ENCODE measurements around the gene KRTAP4-7.
"Not testable (repeated sequence)": the region's sequence is repeated elsewhere in the genome, so short reads cannot be mapped to it uniquely, and the experiment has no call there.

KRTAP4-7 gene

DNA sequence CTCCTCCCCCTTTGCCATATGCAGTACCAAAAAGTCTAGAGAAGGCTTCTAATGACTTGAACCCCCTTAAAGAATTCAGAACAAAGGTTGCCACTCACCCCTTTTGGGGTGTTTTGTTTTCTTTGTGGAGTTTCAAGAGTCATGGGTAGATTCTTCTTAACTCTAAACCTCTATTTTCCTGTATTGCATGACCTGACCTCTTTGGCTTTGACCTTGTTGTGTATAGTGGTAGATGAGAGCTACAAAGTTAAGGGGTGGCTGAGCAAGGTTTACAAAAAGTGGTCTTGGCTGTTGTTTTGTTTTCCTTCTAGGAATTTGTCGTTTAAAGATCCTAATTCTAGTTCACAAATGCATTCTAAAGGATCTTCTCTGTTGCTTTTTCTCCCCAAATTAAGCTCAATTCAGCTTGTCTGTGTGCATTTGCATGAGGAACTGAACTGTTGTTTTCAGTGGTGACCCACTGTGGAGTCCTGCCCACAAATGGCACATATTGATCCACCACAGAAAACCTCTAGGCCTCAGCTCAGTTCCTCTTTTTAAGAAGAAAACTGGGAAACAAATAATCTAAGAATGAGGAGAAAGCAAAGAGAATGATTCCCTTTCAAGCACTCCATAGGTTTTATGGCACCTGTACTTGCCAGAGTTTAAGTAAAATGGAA, 24.9 kb downstream of the KRTAP4-7 start:
- DNase-seq (ENCODE audit: low spot score) = not testable (repeated sequence)

GRCh38 chr17:41111151-41111885, 27.4 kb downstream of the KRTAP4-7 start:
- no peak for DNase-seq (ENCODE audit: low spot score)

GRCh38 chr17:41116297-41116696, 32.3 kb downstream of the KRTAP4-7 start:
- DNase-seq (ENCODE audit: low spot score) = no peak

DNA sequence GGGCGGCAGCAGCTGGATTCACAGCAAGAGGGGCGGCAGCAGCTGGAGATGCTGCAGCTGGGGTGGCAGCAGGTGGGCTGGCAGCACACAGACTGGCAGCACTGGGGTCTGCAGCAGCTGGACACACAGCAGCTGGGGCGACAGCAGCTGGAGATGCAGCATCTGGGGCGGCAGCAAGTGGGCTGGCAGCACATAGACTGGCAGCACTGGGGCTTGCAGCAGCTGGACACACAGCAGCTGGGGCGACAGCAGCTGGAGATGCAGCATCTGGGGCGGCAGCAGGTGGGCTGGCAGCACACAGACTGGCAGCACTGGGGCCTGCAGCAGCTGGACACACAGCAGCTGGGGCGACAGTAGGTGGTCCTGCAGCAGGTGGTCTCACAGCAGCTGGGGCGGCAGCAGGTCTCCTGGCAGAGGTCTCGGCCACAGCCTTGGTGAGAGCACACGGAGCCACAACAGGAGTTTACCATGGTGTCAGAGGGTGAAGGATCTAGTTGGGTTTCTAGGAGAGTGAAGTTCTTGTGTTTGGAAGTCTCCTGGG, 34.0 kb downstream of the KRTAP4-7 start, which contains the start of gene KRTAP4-11:
Gene KRTAP4-11, minus strand, starts transcription at position 528 of the 541 bp plus-strand sequence. Its CDS starts 58 bp downstream, at position 470.
- not testable (repeated sequence) for DNase-seq (ENCODE audit: low spot score)

DNA sequence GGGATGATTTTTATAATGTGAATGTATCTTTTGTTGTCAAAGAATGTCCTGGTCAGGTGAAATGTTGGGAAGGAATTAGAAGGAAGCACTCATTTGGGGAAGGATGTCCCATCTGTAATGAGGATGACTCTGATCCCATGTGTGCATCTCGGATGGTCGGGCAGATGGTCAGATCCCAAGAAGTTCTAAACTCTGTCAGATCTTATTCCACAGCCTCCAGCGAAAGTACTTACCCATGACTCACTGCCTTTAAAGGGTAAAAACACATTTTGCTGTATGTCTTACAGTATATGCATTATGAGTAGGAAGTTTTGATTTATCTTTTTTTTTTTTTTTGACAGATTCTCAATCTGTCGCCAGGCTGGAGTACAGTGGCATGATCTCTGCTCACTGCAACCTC, 34.8 kb downstream of the KRTAP4-7 start:
- DNase-seq (ENCODE audit: low spot score) = no peak

DNA sequence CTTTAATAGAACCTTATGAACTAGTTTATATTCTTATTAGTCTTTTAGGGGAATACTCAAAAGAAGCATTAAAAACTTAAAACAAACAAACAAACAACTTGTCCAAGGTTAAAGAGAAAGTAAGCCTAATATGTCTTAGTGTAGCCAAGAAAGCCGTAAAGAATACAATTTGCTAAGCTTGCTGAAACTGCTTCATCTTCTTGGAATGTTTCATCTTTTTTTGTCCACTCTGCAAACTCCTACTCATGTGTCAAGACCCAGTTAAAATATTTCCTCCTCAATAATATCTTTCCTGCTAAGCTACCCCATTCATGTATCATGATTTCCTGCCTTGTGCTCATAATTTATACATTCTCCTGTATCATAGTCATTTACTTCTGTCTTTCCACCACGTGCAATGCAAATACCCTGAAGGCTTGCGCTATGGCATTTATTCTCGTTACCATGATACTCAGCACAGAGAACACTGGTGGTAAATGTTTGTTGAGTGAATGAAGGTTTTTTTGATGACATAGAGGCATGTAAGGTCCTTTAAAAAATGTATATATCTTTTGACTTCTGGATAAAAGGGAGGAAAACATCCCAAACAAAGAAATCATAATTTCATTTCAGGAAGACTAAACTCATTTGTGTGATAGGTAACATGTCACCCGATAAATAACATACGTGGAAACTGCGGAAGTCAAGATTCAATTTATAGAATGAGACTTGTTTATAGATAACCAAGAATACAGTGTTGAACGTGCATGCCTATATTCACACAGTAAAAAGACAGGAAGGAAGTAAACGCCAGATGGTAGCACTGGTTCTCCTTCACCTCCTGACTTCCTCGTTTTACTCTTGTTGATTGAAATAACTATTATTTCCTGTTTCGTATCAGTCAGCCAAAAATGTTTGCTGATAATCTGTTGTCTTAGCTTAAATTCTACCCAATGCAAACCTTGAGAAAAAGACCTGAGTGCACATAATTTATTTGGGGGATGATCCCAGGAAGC, 36.0 kb downstream of the KRTAP4-7 start:
- peak; percentile 15 for DNase-seq (ENCODE audit: low spot score)

DNA sequence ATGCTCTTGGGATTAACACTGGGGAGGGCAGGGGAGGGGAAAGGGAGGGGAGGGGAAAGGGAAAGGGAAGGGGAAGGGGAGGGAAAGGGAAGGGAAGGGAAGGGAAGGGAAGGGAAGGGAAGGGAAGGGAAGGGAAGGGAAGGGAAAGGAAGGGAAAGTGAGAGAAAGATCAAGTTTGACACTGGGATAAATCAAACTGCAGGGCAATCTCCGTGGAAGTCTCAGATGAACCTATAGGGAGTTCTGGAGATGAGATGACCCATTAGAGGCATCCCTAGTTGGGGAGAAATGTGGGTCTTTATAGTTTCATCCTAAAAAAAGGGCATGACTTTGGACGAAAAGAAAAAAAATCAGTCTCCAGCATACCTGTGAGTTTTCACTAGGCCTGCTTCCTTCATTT, 37.8 kb downstream of the KRTAP4-7 start:
- no peak for DNase-seq (ENCODE audit: low spot score)

DNA sequence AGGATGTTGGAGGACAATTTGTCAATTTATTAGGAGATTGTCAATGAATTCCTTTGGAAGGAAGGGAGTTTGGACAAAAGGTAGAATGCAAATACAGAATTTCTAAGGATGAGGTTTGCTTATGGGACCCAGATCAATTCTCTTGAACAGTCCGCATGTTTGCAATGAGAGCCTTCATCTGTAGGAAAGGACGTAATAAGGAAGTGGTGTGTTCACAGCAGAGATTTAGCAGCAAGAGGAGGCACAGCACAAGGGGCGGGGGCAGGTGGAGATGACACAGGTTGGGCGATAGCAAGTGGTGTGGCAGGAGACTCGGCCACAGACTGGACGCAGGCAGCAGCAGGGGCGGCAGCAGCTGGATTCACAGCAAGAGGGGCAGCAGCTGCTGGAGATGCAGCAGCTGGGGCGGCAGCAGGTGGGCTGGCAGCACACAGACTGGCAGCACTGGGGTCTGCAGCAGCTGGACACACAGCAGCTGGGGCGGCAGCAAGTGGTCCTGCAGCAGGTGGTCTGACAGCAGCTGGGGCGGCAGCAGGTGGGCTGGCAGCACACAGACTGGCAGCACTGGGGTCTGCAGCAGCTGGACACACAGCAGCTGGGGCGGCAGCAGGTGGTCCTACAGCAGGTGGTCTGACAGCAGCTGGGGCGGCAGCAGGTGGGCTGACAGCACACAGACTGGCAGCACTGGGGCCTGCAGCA, 39.5 kb downstream of the KRTAP4-7 start:
- DNase-seq (ENCODE audit: low spot score) = not testable (repeated sequence)

DNA sequence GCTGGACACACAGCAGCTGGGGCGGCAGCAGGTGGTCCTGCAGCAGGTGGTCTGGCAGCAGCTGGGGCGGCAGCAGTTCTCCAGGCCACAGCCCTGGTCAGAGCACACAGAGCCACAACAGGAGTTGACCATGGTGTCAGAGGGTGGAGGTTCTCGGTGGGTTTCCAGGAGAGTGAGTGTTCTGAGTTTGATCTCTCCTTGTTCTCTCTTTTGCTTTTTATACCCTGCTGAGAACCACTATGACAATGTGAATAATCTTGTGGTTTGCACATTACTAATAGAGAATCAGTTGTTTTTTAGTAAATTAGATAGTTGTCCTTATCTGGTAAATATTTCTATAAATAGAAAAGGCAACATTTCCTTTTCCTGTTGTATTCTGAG, 40.0 kb downstream of the KRTAP4-7 start, which contains the start of gene KRTAP4-12:
Gene KRTAP4-12, minus strand, starts transcription at position 192 of the 381 bp plus-strand sequence. Its CDS starts 60 bp downstream, at position 132.
- not testable (repeated sequence) for DNase-seq (ENCODE audit: low spot score)

- DNase-seq (ENCODE audit: low spot score) = no peak
Observed at GRCh38 chr17:41125064-41125463, 41.1 kb downstream of the KRTAP4-7 start.

DNA sequence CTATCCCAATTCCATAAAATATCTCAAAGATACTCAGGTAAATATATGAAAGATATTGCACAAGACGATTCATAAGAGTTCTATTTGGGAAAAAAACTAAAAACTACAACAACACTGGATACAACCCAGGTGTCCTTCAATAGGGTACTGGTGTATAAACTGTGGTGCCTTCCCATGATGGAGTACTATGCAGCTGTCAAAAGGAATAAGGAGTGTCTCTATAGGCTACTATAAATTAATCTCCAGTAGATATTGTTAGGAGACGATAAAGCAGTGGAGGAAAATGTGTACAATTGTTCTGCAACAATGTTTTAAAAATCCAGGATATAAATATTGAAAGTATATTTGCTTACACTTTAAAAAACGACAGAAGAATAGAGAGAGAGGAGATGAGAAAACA, 42.5 kb downstream of the KRTAP4-7 start:
- no peak for DNase-seq (ENCODE audit: low spot score)

GRCh38 chr17:41127371-41127770, 43.4 kb downstream of the KRTAP4-7 start:
- no peak for DNase-seq (ENCODE audit: low spot score)

- DNase-seq (ENCODE audit: low spot score) = no peak
Observed at GRCh38 chr17:41131979-41132378, 48.0 kb downstream of the KRTAP4-7 start.

- no peak for DNase-seq (ENCODE audit: low spot score)
Observed at GRCh38 chr17:41133880-41134735, 50.2 kb downstream of the KRTAP4-7 start.

All from NAMALWA (cell line).